GM12892 (cell line): ENCODE data around the gene KIF26B.

Experiments
- POLR2A ChIP-seq: IDR thresholded peaks from 2 replicates; pipeline ENCODE4 v1.6.1; 2011; ENCODE audit warnings: low read depth, low read length, control low read depth
- POLR2AphosphoS5 ChIP-seq: IDR thresholded peaks from 2 replicates; pipeline ENCODE4 v1.6.1; 2011; ENCODE audit warnings: low read depth, low read length, control low read depth
- TAF1 ChIP-seq: IDR thresholded peaks from 2 replicates; pipeline ENCODE4 v1.6.1; 2011; ENCODE audit warnings: low read depth, mild to moderate bottlenecking, control low read depth, low read length, borderline replicate concordance

DNA sequence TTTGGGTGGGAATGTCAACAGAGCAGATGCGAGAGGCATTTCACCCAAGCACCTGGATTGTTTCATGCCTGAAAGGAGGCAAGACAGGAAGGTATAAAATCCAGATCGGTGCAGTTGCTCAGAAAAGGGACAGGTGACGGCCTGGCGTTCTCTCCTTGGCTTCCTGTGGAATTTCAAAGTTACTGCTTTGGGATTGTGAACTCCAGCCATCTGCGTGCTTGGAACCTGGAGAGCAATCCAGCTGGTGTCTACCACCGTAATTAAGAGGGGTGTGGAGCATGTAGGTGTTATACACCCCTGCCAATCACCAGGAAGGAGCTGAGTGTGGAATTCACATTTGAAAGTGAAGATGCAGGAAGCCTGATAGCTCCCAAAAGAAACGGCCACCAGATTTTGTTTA, 286.1 kb downstream of the KIF26B start:
- no peak for TF ChIP-seq POLR2AphosphoS5
- no peak for TF ChIP-seq POLR2A
- TF ChIP-seq TAF1: no peak
